Psoas muscle (tissue), 8 donors: ENCODE data around the gene PREX1. TPM values are rescaled to one million over a fixed set of nuclear protein-coding genes. Genes with fewer than 3 reads are reported as not detected.

Experiments used
- ATAC-seq, 4 donors: fragments of 200-7000 bp; cut with Tn5 transposase; one replicate each; pipeline ENCODE4 v1.9.1; 2020; ENCODE audit warnings: moderate library complexity in 3 of 4, mild to moderate bottlenecking in 2 of 4
- DNase-seq, 2 donors: peaks; one replicate each; pipeline ENCODE4 v3.0.0-alpha.2; 2020
- H3K27ac ChIP-seq: fragments of 200-600 bp; one replicate; pipeline ENCODE4 v1.8.0; 2022
- H3K27me3 ChIP-seq, 3 donors: fragments of 200-600 bp in 1 of 3; one replicate each; pipeline versions ENCODE4 v1.6.1 to v1.8.0; 2013 to 2022; ENCODE audit warnings: low read length in 2 of 3, mild to moderate bottlenecking in 2 of 3, moderate library complexity in 1 of 3; ENCODE audit not compliant: insufficient read depth in 3 of 3
- H3K36me3 ChIP-seq, 2 donors: fragments of 200-600 bp in 1 of 2; one replicate each; pipeline versions ENCODE4 v1.6.1 to v1.8.0; 2013 to 2022; ENCODE audit warnings: low read depth in 1 of 2, mild to moderate bottlenecking in 1 of 2, moderate library complexity in 1 of 2; ENCODE audit not compliant: insufficient read depth in 1 of 2
- H3K4me1 ChIP-seq: fragments of 200-600 bp; one replicate; pipeline ENCODE4 v1.8.0; 2022
- H3K4me3 ChIP-seq: fragments of 200-600 bp; one replicate; pipeline ENCODE4 v1.8.0; 2022; ENCODE audit warnings: mild to moderate bottlenecking
- H3K9me3 ChIP-seq: fragments of 200-600 bp; one replicate; pipeline ENCODE4 v1.8.0; 2022
- WGBS, 3 donors: extraction: QIAGEN DNeasy Blood & Tissue Kit; methylation state at CpG; one replicate each; pipeline versions ENCODE4 v1.1.6 to v1.1.7; 2013; 5-methylcytosine and 5-hydroxymethylcytosine counted together
- intact Hi-C, 2 donors: fragments of 100-400 bp; cut with DNase I; formaldehyde crosslinking; loops; one replicate each; pipeline versions ENCODE4 v1.11.0 to v1.14.2; 2022
- polyA plus RNA-seq, 3 donors: library from polyadenylated mRNA; stranded (reverse); fragments of 200-250 nt; gene quantifications; one replicate each; pipeline ENCODE4 v1.2.3, GENCODE V29; 2013
- total RNA-seq, 4 donors: library from RNA; stranded (reverse); fragmentation: NEBNext Ultra II Directional in 2 of 4; extraction: Animal tissue kit (Norgen Biotek cat#: 25700) in 2 of 4; gene quantifications; one replicate each; pipeline versions ENCODE4 v1.2.1 to v1.2.4, GENCODE V29; 2021 to 2023
- TF ChIP-seq, protein P1 (sequence below): fragments of 200-600 bp; IDR thresholded peaks from one replicate; pipeline ENCODE4 v1.8.0; 2022; ENCODE audit warnings: antibody characterized with exemption
- donor health status: healthy with polysubstance abuse.
- donor health status: DM: no; HTN: no; CAD: no; lungs with moderate emphysema.
- donor health status: Bipolar disorder and iron deficiency.
- donor health status: healthy.
- donor health status: DM: yes; HTN: yes; CAD: no.
- donor health status: DM: no; HTN: no; CAD: no.
- donor health status: DM: no; HTN: no; CAD: no.
- donor health status: DM: yes; HTN: yes; CAD: no.

Gene PREX1
- total and polyA plus RNA-seq, 7 donors = 2.5 to 8.3 (median 5.3) TPM

DNA sequence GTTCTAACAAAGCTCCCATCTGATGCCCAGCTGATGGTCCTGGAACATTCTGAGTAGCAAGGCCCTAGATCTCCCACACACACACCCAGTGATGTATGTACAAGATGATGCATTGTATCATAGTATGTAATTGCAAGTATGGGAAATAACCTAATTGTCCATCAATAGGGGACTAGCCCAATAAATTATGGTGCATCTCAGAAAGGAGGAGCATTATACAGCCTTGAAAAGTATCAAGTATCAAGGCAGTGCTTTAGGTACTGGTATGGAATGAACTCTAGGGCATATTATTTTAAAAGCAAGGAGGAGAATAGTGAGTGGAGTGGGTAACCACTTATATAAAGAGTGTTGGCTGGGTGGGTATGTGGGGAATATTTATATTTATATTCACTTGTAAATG, 24.8 kb upstream of the PREX1 start:
- ATAC-seq (no peak), DNase-seq (no peak)
- intact Hi-C loops = no loop called here
- no peaks in the 10 kb centered on the region for H3K36me3 ChIP-seq
- H3K27me3 ChIP-seq = no peaks in the 10 kb centered on the region
- no peak overlapping the region for H3K4me3 ChIP-seq
- TF ChIP-seq, protein P1, sequence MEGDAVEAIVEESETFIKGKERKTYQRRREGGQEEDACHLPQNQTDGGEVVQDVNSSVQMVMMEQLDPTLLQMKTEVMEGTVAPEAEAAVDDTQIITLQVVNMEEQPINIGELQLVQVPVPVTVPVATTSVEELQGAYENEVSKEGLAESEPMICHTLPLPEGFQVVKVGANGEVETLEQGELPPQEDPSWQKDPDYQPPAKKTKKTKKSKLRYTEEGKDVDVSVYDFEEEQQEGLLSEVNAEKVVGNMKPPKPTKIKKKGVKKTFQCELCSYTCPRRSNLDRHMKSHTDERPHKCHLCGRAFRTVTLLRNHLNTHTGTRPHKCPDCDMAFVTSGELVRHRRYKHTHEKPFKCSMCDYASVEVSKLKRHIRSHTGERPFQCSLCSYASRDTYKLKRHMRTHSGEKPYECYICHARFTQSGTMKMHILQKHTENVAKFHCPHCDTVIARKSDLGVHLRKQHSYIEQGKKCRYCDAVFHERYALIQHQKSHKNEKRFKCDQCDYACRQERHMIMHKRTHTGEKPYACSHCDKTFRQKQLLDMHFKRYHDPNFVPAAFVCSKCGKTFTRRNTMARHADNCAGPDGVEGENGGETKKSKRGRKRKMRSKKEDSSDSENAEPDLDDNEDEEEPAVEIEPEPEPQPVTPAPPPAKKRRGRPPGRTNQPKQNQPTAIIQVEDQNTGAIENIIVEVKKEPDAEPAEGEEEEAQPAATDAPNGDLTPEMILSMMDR = no peak
- H3K9me3 ChIP-seq = no peaks in the 10 kb centered on the region
- H3K4me1 ChIP-seq = peaks cover 7% of the 10 kb centered on the region
- H3K27ac ChIP-seq = no peak overlapping the region

DNA sequence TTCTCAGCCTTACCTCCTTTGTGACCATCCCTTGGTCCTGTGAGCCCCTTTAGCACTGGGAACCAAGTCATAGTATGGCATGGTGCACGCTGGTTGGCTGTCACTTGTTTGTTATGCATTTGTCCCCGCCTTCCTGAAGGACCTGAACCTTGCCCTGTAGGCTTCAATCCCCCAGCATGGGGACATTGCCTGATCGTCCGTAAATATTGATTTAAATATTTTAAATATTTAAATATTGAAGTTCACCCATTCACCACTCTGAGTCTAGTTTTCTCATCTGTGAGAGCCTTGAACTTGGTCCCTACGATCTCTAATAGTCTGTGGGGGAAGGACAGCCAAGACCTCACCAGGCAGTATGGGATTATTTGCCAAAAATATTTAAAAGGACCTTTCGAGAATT, 23.8 kb upstream of the PREX1 start:
- H3K36me3 ChIP-seq = no peaks in the 10 kb centered on the region
- ATAC-seq (no peak), DNase-seq (no peak)
- no peaks in the 10 kb centered on the region for H3K27me3 ChIP-seq
- H3K4me3 ChIP-seq = no peak overlapping the region
- H3K4me1 ChIP-seq = peaks cover 7% of the 10 kb centered on the region
- no peak overlapping the region for H3K27ac ChIP-seq
- H3K9me3 ChIP-seq = no peaks in the 10 kb centered on the region
- intact Hi-C loops = no loop called here
- 84 to 90% (median 89%) methylated on average over 6 of the region's 6 CpGs for WGBS, 3 donors
- TF ChIP-seq, protein P1 = no peak

DNA sequence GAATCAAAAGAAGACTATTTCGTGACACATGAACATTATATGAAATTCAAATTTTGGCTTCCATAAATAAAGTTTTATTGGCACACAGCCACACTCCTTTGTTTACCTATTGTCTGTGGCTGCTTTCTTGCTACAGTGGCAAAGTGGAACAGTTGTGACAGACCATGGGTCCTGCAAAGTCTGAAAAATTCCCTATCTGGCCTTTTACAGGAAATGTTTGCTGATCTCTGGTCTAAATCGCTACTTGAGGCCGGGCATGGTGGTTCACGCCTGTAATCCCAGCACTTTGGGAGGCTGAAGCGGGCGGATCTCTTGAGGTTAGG, 23.1 kb upstream of the PREX1 start:
- no peaks in the 10 kb centered on the region for H3K27me3 ChIP-seq
- no peak overlapping the region for H3K4me3 ChIP-seq
- intact Hi-C loops = no loop called here
- H3K27ac ChIP-seq = no peak overlapping the region
- H3K9me3 ChIP-seq = no peaks in the 10 kb centered on the region
- WGBS, 3 donors = 85 to 91% (median 89%) methylated on average over 6 of the region's 6 CpGs
- H3K36me3 ChIP-seq = no peaks in the 10 kb centered on the region
- ATAC-seq (no peak), DNase-seq (no peak)
- TF ChIP-seq, protein P1 = no peak
- H3K4me1 ChIP-seq = peaks cover 7% of the 10 kb centered on the region

DNA sequence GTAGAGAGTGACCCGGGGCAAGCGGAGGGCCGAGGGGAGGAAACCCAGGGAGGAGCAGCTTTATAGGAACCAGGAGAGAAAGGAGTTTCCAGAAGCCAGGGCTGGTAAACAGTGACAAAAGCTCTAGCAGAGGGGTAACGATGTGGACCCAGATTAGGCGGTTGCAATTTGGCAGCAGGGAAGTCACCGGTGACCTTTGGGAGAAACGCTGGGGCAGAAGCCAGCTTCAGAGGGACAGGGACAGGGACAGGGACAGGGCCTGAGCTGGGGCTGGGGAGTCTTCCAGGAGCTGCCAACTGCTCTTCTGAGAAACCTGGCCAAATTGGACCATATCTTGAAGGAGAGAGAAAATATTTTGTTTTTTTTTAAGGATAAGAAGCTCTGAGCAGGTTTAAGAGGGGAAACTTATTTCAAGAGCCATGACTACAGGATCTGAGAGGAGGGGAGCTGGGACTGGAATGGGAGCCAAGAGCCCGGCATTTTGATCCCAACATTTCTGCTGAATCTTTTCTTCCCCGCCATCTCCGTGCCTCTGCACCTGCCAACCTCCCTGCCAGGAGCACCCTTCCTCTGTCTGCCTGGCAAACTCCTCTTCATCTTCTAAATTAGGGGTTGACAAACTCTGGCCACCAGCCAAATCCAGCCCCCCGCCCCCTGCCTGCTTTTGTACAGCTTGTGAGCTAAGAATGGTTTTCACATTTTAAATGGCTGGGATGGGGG, 22.6 kb upstream of the PREX1 start:
- no peaks in the 10 kb centered on the region for H3K36me3 ChIP-seq
- no peak overlapping the region for H3K4me3 ChIP-seq
- 40 to 47% (median 46%) methylated on average over 11 of the region's 11 CpGs for WGBS, 3 donors
- DNase-seq = no peak
- ATAC-seq = no peak
- no peaks in the 10 kb centered on the region for H3K9me3 ChIP-seq
- peaks cover 7% of the 10 kb centered on the region for H3K4me1 ChIP-seq
- H3K27ac ChIP-seq = no peak overlapping the region
- H3K27me3 ChIP-seq = no peaks in the 10 kb centered on the region
- intact Hi-C loops = no loop called here
- TF ChIP-seq, protein P1 = no peak

DNA sequence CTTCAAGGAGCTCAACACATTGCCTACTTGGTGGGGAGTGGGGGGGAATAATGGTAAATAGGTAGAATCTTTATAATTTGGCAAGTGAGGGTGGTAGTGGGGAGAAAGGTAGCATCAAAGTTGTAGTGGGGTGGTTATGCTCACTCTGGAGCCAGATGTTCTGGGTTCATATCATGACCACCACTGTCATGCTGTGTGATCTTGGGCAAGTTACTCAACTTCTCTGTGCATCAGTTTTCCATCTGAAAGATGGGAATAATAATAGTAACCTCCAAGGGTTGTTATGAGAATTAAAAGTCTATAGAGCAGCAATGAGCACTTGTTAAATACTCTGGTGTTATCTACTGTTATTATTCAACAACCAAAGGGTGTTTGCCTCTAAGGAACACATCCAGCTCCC, 22.0 kb upstream of the PREX1 start:
- intact Hi-C loops = no loop called here
- no peak overlapping the region for H3K27ac ChIP-seq
- DNase-seq = no peak
- no peaks in the 10 kb centered on the region for H3K36me3 ChIP-seq
- no peak for ATAC-seq
- H3K27me3 ChIP-seq = no peaks in the 10 kb centered on the region
- no peaks in the 10 kb centered on the region for H3K9me3 ChIP-seq
- peaks cover 7% of the 10 kb centered on the region for H3K4me1 ChIP-seq
- TF ChIP-seq, protein P1 = no peak
- H3K4me3 ChIP-seq = no peak overlapping the region
